Keratinocyte (primary cell): ENCODE measurements around the gene GRB2. TPM values are rescaled to one million over a fixed set of nuclear protein-coding genes. Genes with fewer than 3 reads are reported as not detected.
A peak's percentile ranks its signal among the peaks of the same experiment; 100 is the strongest.
"Not testable (repeated sequence)": the region's sequence is repeated elsewhere in the genome, so short reads cannot be mapped to it uniquely, and the experiment has no call there.

Experiments
- DNase-seq: peaks from one replicate; pipeline ENCODE4 v3.0.0-alpha.2; 2011; ENCODE audit warnings: low read depth, missing footprints, low spot score
- FAIRE-seq: peaks from 2 replicates; lab custom pipeline; 2011; peaks lifted over from hg19 to GRCh38; lab: Jason Lieb, UNC
- H2AFZ ChIP-seq: 2 replicates; pipeline ENCODE4 v1.6.0; 2012; ENCODE audit warnings: low read length, control low read depth, inconsistent platforms; ENCODE audit not compliant: control insufficient read depth
- H3K27ac ChIP-seq: 2 replicates; pipeline ENCODE4 v1.5.1; 2011; ENCODE audit warnings: low read length; ENCODE audit not compliant: control insufficient read depth, insufficient read depth
- H3K27me3 ChIP-seq: 3 replicates; pipeline ENCODE4 v1.6.0; 2011; ENCODE audit warnings: low read length; ENCODE audit not compliant: control insufficient read depth, insufficient read depth; ENCODE audit errors: extremely low read depth
- H3K36me3 ChIP-seq, 2 experiments: 2 replicates in 1 of 2; 3 replicates in 1 of 2; pipeline ENCODE4 v1.5.1; 2011; ENCODE audit warnings: low read length in 2 of 2, mild to moderate bottlenecking in 1 of 2; ENCODE audit not compliant: control insufficient read depth in 2 of 2, insufficient read depth in 2 of 2; ENCODE audit errors: extremely low read depth in 1 of 2
- H3K4me1 ChIP-seq: 3 replicates; pipeline ENCODE4 v1.5.1; 2011; ENCODE audit warnings: low read length; ENCODE audit not compliant: control insufficient read depth, insufficient read depth; ENCODE audit errors: extremely low read depth
- H3K4me2 ChIP-seq: 3 replicates; pipeline ENCODE4 v1.6.0; 2011; ENCODE audit warnings: low read depth, low read length; ENCODE audit not compliant: control insufficient read depth, insufficient read depth; ENCODE audit errors: extremely low read depth
- H3K4me3 ChIP-seq, 3 experiments: fragments of 200-600 bp in 1 of 3; sonication (generic) in 1 of 3; 2 replicates in 2 of 3; 3 replicates in 1 of 3; pipeline ENCODE4 v1.5.1; 2011 to 2016; ENCODE audit warnings: low read length in 3 of 3, mild to moderate bottlenecking in 3 of 3, control low read depth in 2 of 3, inconsistent platforms in 1 of 3, low read depth in 1 of 3, mixed read lengths in 1 of 3, mixed run types in 1 of 3, moderate library complexity in 1 of 3; ENCODE audit not compliant: control insufficient read depth in 2 of 3, insufficient read depth in 2 of 3; ENCODE audit errors: extremely low read depth in 1 of 3
- H3K79me2 ChIP-seq: 2 replicates; pipeline ENCODE4 v1.6.0; 2012; ENCODE audit warnings: low read length; ENCODE audit not compliant: control insufficient read depth, insufficient read depth
- H3K9ac ChIP-seq: 3 replicates; pipeline ENCODE4 v1.6.0; 2011; ENCODE audit warnings: low read length; ENCODE audit not compliant: control insufficient read depth, insufficient read depth; ENCODE audit errors: extremely low read depth
- H3K9me1 ChIP-seq: 3 replicates; pipeline ENCODE4 v1.6.0; 2011; ENCODE audit warnings: low read length; ENCODE audit not compliant: control insufficient read depth, insufficient read depth; ENCODE audit errors: extremely low read depth
- H3K9me3 ChIP-seq: 2 replicates; pipeline ENCODE4 v1.5.1; 2012; ENCODE audit warnings: low read depth, low read length; ENCODE audit not compliant: control insufficient read depth
- H4K20me1 ChIP-seq: 3 replicates; pipeline ENCODE4 v1.6.0; 2011; ENCODE audit warnings: low read length; ENCODE audit not compliant: control insufficient read depth, insufficient read depth; ENCODE audit errors: extremely low read depth
- EZH2 ChIP-seq: IDR thresholded peaks from one replicate; pipeline ENCODE4 v1.6.1; 2012; ENCODE audit warnings: inconsistent platforms, mild to moderate bottlenecking, low read length, moderate library complexity
- dilution Hi-C: fragments of 300-500 bp; cut with MboI; formaldehyde crosslinking; loops from one replicate; pipeline ENCODE4 v1.7.0; 2020; ENCODE audit warnings: low sequenced_read_pairs; ENCODE audit not compliant: extremely low pct_ligation_motif_present
- polyA minus RNA-seq, 3 experiments: library from RNA; depleted of rRNA, polyadenylated mRNA; stranded (reverse); fragments of >200 nt; gene quantifications; 1 replicate in 1 of 3; 2 replicates in 1 of 3; 3 replicates in 1 of 3; pipeline ENCODE4 v1.2.3, GENCODE V29; 2011
- polyA plus RNA-seq, 5 experiments: library from polyadenylated mRNA; depleted of rRNA in 3 of 5; stranded (reverse) in 3 of 5; stranded (forward) in 1 of 5; unstranded in 1 of 5; fragments of >200 nt; gene quantifications; 1 replicate in 1 of 5; 2 replicates in 3 of 5; 3 replicates in 1 of 5; pipeline versions ENCODE4 v1.2.1 to v1.2.3, GENCODE V29; 2011 to 2012; ENCODE audit warnings: missing spikeins in 2 of 5, low read depth in 1 of 5, low replicate concordance in 1 of 5
- TF ChIP-seq, protein P1 (sequence below), 3 experiments: IDR thresholded peaks in 1 of 3; conservative IDR thresholded peaks in 1 of 3; optimal IDR thresholded peaks in 1 of 3; 2 replicates in 2 of 3; 3 replicates in 1 of 3; pipeline versions ENCODE3 to v1.5.1; 2011; ENCODE audit warnings: low read length in 3 of 3, mild to moderate bottlenecking in 3 of 3, moderate library complexity in 2 of 3, control low read depth in 1 of 3, inconsistent platforms in 1 of 3; ENCODE audit not compliant: insufficient read depth in 2 of 3; ENCODE audit errors: extremely low read depth in 1 of 3

The GRB2 gene
- polyA plus RNA-seq (56.3 to 64.8 TPM (median 62.0 TPM) in 3 replicates), polyA minus RNA-seq (23.2 to 59.2 TPM (median 28.0 TPM) in 3 replicates)
- 114 TPM for polyA plus RNA-seq (2011; ENCODE audit: low read depth)
- polyA plus RNA-seq (2011; cell fraction: cytosol; rRNA removed): 56.4 and 84.2 TPM in 2 replicates
- 73.0 and 81.0 TPM in 2 replicates for polyA plus RNA-seq (2011; cell fraction: nucleus; rRNA removed)
- 43.3 and 53.3 TPM in 2 replicates for polyA plus RNA-seq (2012; ENCODE audit: low replicate concordance)
- 29.4 TPM for polyA minus RNA-seq (2011; cell fraction: cytosol; rRNA and poly(A)+ RNA removed)
- polyA minus RNA-seq (2011; cell fraction: nucleus; rRNA and poly(A)+ RNA removed): 17.6 and 25.2 TPM in 2 replicates

DNA sequence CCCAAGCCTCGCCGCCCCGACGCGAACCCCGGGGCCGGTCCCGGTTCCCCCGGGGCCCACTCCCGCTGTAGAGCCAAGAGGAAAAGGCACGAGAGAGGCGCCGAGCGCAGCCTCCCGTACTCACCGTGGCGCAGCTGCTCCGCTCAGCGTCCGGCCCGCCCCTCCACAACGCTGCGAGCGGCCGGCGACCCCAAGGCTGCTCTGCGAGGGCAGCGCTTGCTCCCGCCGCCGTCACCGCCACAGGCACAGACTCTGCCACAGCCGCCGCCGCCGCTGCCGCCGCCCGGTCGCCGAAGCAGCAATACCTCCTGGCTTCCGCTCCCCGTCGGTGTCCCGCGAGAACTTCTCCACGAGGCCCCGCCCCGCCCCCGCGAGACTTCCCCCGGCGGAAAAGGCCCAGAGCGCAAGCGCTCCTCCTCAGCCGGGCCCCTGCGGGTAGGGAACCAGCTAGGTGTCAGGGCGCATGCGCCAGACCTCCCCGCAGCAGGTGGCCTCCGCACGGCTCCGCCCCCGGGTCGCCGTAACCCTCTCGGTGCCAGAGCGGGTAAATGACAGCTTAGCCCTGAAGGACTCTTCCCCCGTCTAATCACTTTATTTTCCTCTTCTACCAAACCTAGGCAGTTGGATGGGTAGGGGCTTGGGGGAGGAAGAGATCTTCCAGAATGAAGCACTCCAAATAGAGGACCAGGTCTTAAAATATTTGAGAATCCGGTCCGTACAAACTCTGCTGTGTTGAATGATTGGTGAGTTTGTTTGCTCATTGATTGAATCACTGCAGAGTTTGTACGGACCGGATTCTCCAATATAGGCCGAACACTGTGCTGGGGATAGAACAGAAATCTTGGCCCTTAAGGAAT, at the start of gene GRB2:
Gene GRB2 (minus strand): TSS at position 314 of the 857 bp plus-strand sequence. CDS start 12,050 bp downstream, outside the sequence.
- H3K27me3 ChIP-seq: no peaks in the 10 kb centered on the region
- FAIRE-seq (no peak), DNase-seq (peak; percentile 75)
- no peaks in the 10 kb centered on the region for H3K9me1 ChIP-seq
- H3K4me3 ChIP-seq: peak within 1 kb of the TSS; percentile 63 to 93 (median 86)
- H4K20me1 ChIP-seq: peaks cover 6% of the 10 kb centered on the region
- no peaks in the 10 kb centered on the region for H3K9me3 ChIP-seq
- peak within 1 kb of the TSS; percentile 84 for H2AFZ ChIP-seq
- peaks cover 46% of the 10 kb centered on the region for H3K79me2 ChIP-seq
- TF ChIP-seq, protein P1, sequence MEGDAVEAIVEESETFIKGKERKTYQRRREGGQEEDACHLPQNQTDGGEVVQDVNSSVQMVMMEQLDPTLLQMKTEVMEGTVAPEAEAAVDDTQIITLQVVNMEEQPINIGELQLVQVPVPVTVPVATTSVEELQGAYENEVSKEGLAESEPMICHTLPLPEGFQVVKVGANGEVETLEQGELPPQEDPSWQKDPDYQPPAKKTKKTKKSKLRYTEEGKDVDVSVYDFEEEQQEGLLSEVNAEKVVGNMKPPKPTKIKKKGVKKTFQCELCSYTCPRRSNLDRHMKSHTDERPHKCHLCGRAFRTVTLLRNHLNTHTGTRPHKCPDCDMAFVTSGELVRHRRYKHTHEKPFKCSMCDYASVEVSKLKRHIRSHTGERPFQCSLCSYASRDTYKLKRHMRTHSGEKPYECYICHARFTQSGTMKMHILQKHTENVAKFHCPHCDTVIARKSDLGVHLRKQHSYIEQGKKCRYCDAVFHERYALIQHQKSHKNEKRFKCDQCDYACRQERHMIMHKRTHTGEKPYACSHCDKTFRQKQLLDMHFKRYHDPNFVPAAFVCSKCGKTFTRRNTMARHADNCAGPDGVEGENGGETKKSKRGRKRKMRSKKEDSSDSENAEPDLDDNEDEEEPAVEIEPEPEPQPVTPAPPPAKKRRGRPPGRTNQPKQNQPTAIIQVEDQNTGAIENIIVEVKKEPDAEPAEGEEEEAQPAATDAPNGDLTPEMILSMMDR (optimal IDR thresholded peaks at IDR 0.05 in 1 of 3, IDR thresholded peaks at IDR 0.05 in 1 of 3, conservative IDR thresholded peaks at IDR 0.05 in 1 of 3; ENCODE audit: extremely low read depth in 1 of 3, insufficient read depth in 2 of 3, low read length in 3 of 3): peak in 1 of 3 experiments; percentile 7
- TF ChIP-seq EZH2: no peak
- dilution Hi-C loops: no loop called here
- H3K36me3 ChIP-seq: peaks cover 0 to 4% of the 10 kb centered on the region in 2 experiments
- peaks cover 12% of the 10 kb centered on the region for H3K4me1 ChIP-seq
- peak within 1 kb of the TSS; percentile 89 for H3K4me2 ChIP-seq
- peak within 1 kb of the TSS; percentile 81 for H3K27ac ChIP-seq
- H3K9ac ChIP-seq: peak within 1 kb of the TSS; percentile 93

DNA sequence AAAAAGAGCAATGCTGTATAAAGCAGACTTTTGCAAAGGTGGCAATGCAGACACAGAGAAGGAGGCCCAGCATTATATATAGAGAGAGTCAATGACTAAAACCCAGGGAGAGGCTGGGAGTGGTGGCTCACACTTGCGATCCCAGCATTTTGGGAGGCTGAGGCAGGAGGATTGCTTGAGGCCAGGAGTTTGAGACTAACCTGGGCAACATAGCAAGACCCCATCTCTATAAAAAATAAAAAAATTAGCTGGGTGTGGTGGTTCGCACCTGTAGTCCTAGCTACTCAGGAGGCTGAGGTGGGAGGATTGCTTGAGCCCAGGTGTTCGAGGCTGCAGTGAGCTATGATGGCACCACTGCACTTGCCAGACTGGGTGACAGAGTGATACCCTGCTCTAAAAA, 49.2 kb upstream of the GRB2 start:
- DNase-seq, H3K4me3 ChIP-seq, H3K27ac ChIP-seq, H3K36me3 ChIP-seq, H3K9me1 ChIP-seq, H3K79me2 ChIP-seq, H3K9ac ChIP-seq, H3K27me3 ChIP-seq, FAIRE-seq, dilution Hi-C loops, H3K9me3 ChIP-seq, H4K20me1 ChIP-seq, H2AFZ ChIP-seq, H3K4me2 ChIP-seq: not testable (repeated sequence)
- H3K4me1 ChIP-seq: peaks cover 26% of the 10 kb centered on the region
